Measurements from ENCODE around the gene DNAJC5G.
A peak's percentile ranks its signal among the peaks of the same experiment; 100 is the strongest.
"Not testable (repeated sequence)": the region's sequence is repeated elsewhere in the genome, so short reads cannot be mapped to it uniquely, and the experiment has no call there.

Gene DNAJC5G

GRCh38 chr2:27306136-27306535, 30.9 kb downstream of the DNAJC5G start:
- ATAC-seq (no peak), DNase-seq (no peak)
- H3K36me3 Mint-ChIP-seq (ENCODE audit: low read depth): peaks cover 8% of the 10 kb centered on the region
- H3K4me3 Mint-ChIP-seq: no peak overlapping the region
- H3K9me3 Mint-ChIP-seq: no peaks in the 10 kb centered on the region
- no peak overlapping the region for H3K27ac Mint-ChIP-seq
- peaks cover 15% of the 10 kb centered on the region for H3K27me3 Mint-ChIP-seq
- H3K4me1 Mint-ChIP-seq: peaks cover 12% of the 10 kb centered on the region

GRCh38 chr2:27306573-27307286, 31.5 kb downstream of the DNAJC5G start:
- H3K27ac Mint-ChIP-seq: no peak overlapping the region
- peaks cover 14% of the 10 kb centered on the region for H3K36me3 Mint-ChIP-seq (ENCODE audit: low read depth)
- peak; percentile 50 for ATAC-seq
- peaks cover 15% of the 10 kb centered on the region for H3K27me3 Mint-ChIP-seq
- peaks cover 12% of the 10 kb centered on the region for H3K4me1 Mint-ChIP-seq
- no peaks in the 10 kb centered on the region for H3K9me3 Mint-ChIP-seq
- H3K4me3 Mint-ChIP-seq: peak overlapping the region; percentile 46
- peak; percentile 54 for DNase-seq

- ATAC-seq (no peak), DNase-seq (no peak)
- Mint-ChIP-seq H3K4me1 (peaks cover 12% of the 10 kb centered on the region), H3K27ac (no peak overlapping the region), H3K27me3 (peaks cover 15% of the 10 kb centered on the region), H3K4me3 (peak overlapping the region; percentile 26), H3K36me3 (ENCODE audit: low read depth) (peaks cover 14% of the 10 kb centered on the region), H3K9me3 (no peaks in the 10 kb centered on the region)
Observed at GRCh38 chr2:27307287-27307544, 32.0 kb downstream of the DNAJC5G start.

GRCh38 chr2:27307545-27308358, 32.5 kb downstream of the DNAJC5G start:
- peaks cover 14% of the 10 kb centered on the region for H3K36me3 Mint-ChIP-seq (ENCODE audit: low read depth)
- H3K9me3 Mint-ChIP-seq: no peaks in the 10 kb centered on the region
- peaks cover 11% of the 10 kb centered on the region for H3K4me1 Mint-ChIP-seq
- H3K27ac Mint-ChIP-seq: no peak overlapping the region
- DNase-seq: no peak
- peaks cover 15% of the 10 kb centered on the region for H3K27me3 Mint-ChIP-seq
- H3K4me3 Mint-ChIP-seq: no peak overlapping the region
- ATAC-seq: no peak

- peaks cover 9% of the 10 kb centered on the region for H3K4me1 Mint-ChIP-seq
- ATAC-seq: no peak
- H3K36me3 Mint-ChIP-seq (ENCODE audit: low read depth): peaks cover 14% of the 10 kb centered on the region
- no peak within 1 kb of the TSS for H3K27ac Mint-ChIP-seq
- H3K9me3 Mint-ChIP-seq: no peaks in the 10 kb centered on the region
- peaks cover 15% of the 10 kb centered on the region for H3K27me3 Mint-ChIP-seq
- peak within 1 kb of the TSS; percentile 26 for H3K4me3 Mint-ChIP-seq
- no peak for DNase-seq
Observed at GRCh38 chr2:27308359-27308881, 33.2 kb downstream of the DNAJC5G start, which contains the start of gene UCN. Gene UCN (minus strand): TSS chr2:27308445. CDS start chr2:27307895, 550 bp downstream.

GRCh38 chr2:27309651-27310050, 34.4 kb downstream of the DNAJC5G start:
- DNase-seq (no peak), ATAC-seq (no peak)
- peaks cover 9% of the 10 kb centered on the region for H3K4me1 Mint-ChIP-seq
- no peak overlapping the region for H3K27ac Mint-ChIP-seq
- H3K4me3 Mint-ChIP-seq: no peak overlapping the region
- no peaks in the 10 kb centered on the region for H3K9me3 Mint-ChIP-seq
- peaks cover 12% of the 10 kb centered on the region for H3K27me3 Mint-ChIP-seq
- peaks cover 14% of the 10 kb centered on the region for H3K36me3 Mint-ChIP-seq (ENCODE audit: low read depth)

- no peak overlapping the region for H3K27ac Mint-ChIP-seq
- no peak overlapping the region for H3K4me3 Mint-ChIP-seq
- H3K4me1 Mint-ChIP-seq: peaks cover 1% of the 10 kb centered on the region
- no peak for ATAC-seq
- no peaks in the 10 kb centered on the region for H3K27me3 Mint-ChIP-seq
- no peak for DNase-seq
- no peaks in the 10 kb centered on the region for H3K9me3 Mint-ChIP-seq
- peaks cover 14% of the 10 kb centered on the region for H3K36me3 Mint-ChIP-seq (ENCODE audit: low read depth)
Observed at GRCh38 chr2:27312152-27312551, 36.9 kb downstream of the DNAJC5G start.

GRCh38 chr2:27313882-27314645, 38.8 kb downstream of the DNAJC5G start:
- Mint-ChIP-seq H3K9me3 (no peaks in the 10 kb centered on the region), H3K36me3 (ENCODE audit: low read depth) (peaks cover 16% of the 10 kb centered on the region), H3K27ac (no peak overlapping the region), H3K27me3 (no peaks in the 10 kb centered on the region), H3K4me3 (no peak overlapping the region), H3K4me1 (no peaks in the 10 kb centered on the region)
- no peak for ATAC-seq
- DNase-seq: no peak

- no peaks in the 10 kb centered on the region for H3K27me3 Mint-ChIP-seq
- H3K4me3 Mint-ChIP-seq: no peak overlapping the region
- peaks cover 11% of the 10 kb centered on the region for H3K36me3 Mint-ChIP-seq (ENCODE audit: low read depth)
- DNase-seq (no peak), ATAC-seq (no peak)
- H3K27ac Mint-ChIP-seq: no peak overlapping the region
- no peaks in the 10 kb centered on the region for H3K4me1 Mint-ChIP-seq
- H3K9me3 Mint-ChIP-seq: no peaks in the 10 kb centered on the region
Observed at GRCh38 chr2:27314709-27315108, 39.5 kb downstream of the DNAJC5G start.

GRCh38 chr2:27315122-27315521, 39.9 kb downstream of the DNAJC5G start:
- Mint-ChIP-seq H3K27ac (no peak overlapping the region), H3K27me3 (no peaks in the 10 kb centered on the region), H3K36me3 (ENCODE audit: low read depth) (peaks cover 7% of the 10 kb centered on the region), H3K9me3 (no peaks in the 10 kb centered on the region), H3K4me3 (no peak overlapping the region), H3K4me1 (no peaks in the 10 kb centered on the region)
- ATAC-seq (no peak), DNase-seq (no peak)

GRCh38 chr2:27316655-27317412, 41.6 kb downstream of the DNAJC5G start:
- Mint-ChIP-seq H3K9me3 (no peaks in the 10 kb centered on the region), H3K4me3 (no peak overlapping the region), H3K4me1 (peaks cover 6% of the 10 kb centered on the region), H3K27ac (no peak overlapping the region), H3K36me3 (ENCODE audit: low read depth) (peaks cover 5% of the 10 kb centered on the region), H3K27me3 (no peaks in the 10 kb centered on the region)
- DNase-seq (no peak), ATAC-seq (no peak)

GRCh38 chr2:27319839-27320238, 44.6 kb downstream of the DNAJC5G start:
- not testable (repeated sequence) for DNase-seq; H3K27me3 Mint-ChIP-seq; H3K36me3 Mint-ChIP-seq (ENCODE audit: low read depth); H3K4me3 Mint-ChIP-seq; ATAC-seq; H3K27ac Mint-ChIP-seq; H3K9me3 Mint-ChIP-seq
- H3K4me1 Mint-ChIP-seq: peaks cover 19% of the 10 kb centered on the region

- Mint-ChIP-seq H3K27me3 (no peaks in the 10 kb centered on the region), H3K27ac (no peak overlapping the region), H3K9me3 (no peaks in the 10 kb centered on the region), H3K4me3 (peak overlapping the region; percentile 99), H3K36me3 (ENCODE audit: low read depth) (peaks cover 7% of the 10 kb centered on the region), H3K4me1 (peaks cover 19% of the 10 kb centered on the region)
- ATAC-seq (no peak), DNase-seq (no peak)
Observed at GRCh38 chr2:27320958-27321543, 45.8 kb downstream of the DNAJC5G start.

Measured in activated naive CD8-positive, alpha-beta T cell treated with anti-CD3 and anti-CD28 coated beads, Interleukin-2, amount 50 U/mL, for 24 hours (primary cell).